ENCODE results near the gene MND1.
A peak's percentile ranks its signal among the peaks of the same experiment; 100 is the strongest.

The MND1 gene, protein sequence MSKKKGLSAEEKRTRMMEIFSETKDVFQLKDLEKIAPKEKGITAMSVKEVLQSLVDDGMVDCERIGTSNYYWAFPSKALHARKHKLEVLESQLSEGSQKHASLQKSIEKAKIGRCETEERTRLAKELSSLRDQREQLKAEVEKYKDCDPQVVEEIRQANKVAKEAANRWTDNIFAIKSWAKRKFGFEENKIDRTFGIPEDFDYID

DNA sequence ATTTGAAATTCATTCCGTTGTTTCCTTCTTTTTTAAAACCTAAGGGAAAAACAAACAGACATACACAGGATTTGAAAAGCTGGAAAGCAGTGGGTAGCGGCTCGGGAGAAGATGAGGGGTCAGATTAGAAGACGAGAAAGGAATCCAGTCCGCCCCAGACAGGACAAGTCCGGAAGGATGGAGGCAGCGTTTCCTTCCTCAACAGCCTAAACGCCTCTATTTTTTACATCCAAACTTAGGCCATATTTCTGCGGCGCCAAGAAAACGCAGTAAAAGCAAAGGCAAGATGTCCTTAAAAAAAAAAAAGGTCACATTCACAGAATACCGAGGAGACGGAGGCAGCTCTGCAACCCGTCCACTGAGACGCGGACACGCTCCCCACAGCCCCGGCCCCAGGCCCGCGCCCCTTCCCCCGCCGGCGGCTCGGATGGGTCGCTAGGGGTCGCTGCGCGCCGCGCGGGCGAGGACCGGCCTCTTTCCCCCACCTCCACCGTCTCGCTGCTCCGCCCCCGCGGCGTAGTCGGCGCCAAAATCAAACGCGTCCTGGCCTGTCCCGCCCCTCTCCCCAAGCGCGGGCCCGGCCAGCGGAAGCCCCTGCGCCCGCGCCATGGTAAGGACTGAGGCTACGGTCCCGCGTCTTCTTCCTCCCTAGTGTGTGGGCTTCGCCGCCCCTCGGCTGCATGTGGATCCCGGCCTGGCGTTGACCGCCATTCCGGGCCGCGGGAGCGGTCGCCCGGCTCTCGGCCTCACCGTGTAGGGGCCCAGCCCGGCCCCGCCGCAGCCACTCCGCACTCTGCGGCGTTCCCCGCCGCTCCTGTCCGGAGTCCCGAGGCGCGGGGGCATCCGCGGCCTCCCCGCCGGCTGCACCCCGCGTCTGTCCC, at the start of gene MND1:
Gene MND1 (plus strand): TSS at position 558 of the 881 bp plus-strand sequence. CDS start 50 bp downstream, at position 608.
- peak; percentile 92 for DNase-seq

DNA sequence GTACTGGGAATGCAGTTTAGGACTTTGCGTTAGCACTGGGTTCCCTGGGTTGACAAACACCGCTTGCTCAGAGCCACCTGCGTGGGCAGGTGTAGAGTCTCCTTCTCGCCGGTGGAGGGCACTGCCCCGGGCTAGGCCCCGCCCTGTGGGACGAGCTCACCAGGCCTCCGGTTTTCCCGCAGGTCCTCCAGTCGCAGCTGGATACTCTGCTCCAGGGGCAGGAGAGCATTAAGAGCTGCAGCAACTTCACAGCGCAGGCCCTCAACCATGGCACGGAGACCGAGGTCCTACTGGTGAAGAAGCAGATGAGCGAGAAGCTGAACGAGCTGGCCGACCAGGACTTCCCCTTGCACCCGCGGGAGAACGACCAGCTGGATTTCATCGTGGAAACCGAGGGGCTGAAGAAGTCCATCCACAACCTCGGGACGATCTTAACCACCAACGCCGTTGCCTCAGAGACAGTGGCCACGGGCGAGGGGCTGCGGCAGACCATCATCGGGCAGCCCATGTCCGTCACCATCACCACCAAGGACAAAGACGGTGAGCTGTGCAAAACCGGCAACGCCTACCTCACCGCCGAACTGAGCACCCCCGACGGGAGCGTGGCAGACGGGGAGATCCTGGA, 49.2 kb upstream of the MND1 start:
- no peak for DNase-seq

DNA sequence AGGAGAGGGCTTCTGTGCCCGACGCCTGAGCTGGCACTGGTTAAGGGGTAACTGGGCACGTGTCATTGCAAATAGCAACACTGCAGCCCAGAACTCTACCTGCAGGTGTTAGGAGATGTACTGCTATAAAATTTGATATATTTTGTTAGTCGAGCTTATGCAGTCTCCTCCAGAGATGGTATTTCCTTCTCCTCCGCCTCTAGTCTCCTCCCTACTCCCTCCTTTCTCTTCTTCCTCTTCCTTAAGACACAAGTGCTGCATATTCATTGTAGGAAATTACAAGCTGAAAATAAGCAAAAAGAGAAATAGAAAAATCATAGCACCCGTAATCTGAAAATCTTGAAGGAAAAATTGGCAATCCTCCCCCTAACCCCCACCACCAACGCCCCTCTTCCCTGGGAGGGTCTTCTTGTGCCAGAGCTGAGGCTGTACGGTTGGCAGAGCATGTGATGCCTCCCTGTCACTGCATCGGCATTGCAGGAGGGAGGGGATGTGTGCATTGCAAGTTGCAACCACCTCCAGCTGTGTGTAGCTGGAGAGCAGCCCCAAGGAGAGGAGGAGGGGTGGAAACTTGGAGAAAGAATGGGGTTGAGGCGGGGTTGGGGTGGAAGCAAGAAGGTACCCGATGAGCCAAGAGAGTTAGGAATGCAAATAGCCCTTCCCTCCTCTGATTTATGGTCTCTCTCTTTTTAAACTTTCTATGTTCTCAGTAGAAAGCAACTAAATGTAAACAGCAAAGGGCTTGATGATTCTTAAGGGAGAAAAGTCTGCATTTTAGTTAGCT, 48.3 kb upstream of the MND1 start:
- DNase-seq: no peak

DNA sequence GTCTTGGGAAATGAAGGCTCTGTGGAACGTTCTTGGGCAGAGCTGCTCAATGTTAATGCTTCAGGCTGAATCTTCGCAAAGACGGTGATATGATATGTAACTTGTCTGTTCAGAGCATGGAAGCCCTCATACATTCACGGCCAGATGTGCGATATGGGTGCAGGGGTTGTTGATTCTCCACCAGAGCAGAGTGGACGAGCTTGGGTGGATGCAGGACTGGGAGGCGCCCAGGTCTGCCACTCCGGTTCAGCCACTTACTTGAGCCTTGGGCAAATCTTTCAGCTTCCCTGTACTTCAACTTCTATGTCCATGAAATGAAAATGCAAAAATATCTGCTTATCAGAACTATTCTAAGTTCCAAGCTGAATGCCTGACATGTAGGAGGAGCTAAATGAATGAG, 47.4 kb upstream of the MND1 start:
- no peak for DNase-seq

DNA sequence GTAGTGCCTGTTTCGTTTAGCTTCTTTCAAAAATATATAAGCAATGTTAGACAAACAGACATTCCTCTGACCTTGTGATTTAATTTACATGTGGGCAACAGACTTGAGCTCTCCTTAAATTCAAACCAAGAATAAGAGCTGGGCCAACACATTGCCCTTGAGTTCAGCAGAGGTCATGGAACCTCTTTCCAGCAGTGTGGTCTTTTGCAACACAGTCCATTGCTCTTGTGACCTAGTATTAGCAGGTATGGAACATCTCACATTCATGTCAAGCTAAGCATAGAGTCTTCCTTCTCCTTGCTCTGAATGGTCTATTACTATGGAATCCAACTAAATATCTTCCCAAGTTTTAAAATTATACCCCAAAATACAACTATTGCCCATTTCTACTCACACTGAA, 33.7 kb upstream of the MND1 start:
- no peak for DNase-seq

DNA sequence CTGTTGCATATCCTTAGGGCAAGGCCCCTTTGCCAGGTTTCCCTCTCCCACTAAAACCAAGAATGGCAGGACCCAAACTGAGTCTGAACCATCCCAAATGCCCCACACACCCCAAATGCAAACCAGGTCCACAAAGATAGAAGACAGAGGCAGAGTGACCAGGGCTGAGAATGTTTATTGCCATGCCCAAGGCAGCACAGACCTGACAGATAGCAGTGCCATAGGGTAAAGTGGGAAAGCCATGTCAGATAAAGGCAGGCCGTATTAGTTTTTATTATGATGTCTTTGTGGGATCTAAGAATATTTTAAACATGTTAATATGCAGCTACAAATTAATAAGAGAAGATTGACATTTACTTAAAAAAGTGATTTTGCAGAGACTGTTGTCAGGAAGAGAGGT, 29.6 kb upstream of the MND1 start:
- no peak for DNase-seq

DNA sequence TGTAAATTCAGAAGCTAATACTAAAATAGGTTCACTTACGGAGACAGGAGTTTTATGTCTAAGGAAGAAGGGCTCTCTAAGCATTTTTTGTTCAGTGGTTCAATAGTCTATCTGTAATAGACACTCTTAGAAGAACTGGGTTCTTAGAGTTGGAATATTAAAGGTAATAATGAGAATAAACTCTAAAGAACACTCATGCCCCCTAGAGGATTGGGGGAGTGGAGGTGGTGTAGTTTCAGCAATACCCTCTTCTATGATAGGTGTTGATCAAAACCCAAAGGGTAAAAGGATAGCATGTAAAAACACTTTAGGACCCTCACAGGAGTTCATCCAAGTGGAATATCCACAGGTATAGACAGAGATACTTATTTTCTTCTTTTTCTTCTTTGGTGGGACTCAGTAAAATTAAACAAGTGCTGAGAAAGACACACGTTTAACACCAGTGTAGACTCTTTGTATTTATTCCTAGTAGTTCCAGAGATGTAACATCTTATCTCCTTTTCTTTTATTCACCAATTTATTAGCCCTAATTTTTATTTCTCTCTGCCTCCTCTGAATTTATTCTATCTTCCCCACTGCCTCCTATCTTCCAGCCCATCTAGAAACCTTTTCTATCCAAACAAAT, 25.7 kb upstream of the MND1 start:
- DNase-seq: peak; percentile 37

DNA sequence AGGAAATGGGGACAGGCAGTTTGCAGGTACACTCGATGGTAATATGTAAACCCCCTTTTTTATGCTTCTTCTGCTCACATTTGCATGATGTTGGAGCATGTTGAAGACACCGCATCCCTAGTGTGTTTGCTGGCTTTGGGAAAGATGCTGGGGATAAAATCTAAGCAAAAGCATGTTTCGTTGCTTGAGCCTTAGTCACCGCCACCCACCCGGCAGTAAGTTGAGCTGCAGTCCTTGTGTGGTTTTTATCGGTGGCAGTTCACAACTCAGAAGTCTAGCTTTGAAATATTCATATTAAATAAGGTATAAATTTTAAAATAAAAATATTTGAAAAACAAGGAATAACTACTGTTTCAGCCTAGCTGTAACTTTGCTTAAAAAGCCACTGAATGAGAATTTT, 21.7 kb upstream of the MND1 start:
- no peak for DNase-seq

DNA sequence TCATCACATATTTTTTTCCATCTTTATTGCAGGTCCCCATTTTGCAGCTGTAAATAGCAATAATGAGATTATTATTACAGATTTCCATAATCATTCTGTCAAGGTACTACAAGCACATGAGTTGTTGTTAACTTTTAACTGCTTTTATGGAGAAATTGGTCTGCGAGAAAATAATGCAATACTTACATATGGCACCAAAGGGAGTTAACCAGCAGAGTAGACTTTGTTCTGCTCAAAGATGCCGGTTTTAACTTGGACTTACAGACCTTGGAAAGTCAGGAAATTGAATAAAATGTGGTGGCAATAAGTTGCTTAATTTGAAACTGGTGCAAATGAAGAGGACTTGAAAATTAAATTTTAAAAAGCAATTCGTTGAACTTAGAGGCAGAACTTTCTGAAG, 20.4 kb upstream of the MND1 start:
- no peak for DNase-seq

DNA sequence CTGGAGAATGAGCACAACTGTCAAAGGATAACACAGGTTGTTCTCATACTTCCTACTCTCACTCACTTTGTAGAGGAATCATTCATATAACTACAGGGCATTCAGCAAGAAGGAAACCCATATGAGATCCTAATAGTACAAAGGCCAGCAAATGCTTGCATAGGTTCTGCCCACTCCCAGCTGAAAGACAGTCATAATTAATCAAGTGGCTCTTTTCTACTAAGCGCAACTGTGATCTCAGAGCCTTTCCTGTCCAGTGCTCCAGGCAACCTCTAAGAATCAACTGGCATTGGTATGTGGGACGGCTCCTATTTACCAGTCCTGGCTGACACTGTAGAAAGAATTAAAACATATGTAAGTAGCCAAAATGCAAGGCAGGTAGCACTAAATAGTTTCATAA, 18.9 kb upstream of the MND1 start:
- DNase-seq: no peak

DNA sequence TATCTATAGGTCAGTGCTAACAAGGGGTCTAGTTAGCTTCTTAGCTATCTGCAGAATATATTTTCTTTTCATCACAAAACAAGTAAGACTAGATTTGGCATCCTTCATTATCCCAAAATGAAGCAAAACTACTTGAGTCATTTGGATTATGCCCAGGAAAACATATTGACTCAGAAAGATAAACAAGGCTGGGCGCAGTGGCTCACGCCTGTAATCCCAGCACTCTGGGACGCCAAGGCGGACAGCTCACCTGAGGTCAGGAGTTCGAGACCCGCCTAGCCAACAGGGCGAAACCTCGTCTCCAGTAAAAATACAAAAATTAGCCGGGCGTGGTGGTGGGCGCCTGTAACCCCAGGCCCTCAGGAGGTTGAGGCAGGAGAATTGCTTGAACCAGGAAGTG, 18.0 kb upstream of the MND1 start:
- no peak for DNase-seq

DNA sequence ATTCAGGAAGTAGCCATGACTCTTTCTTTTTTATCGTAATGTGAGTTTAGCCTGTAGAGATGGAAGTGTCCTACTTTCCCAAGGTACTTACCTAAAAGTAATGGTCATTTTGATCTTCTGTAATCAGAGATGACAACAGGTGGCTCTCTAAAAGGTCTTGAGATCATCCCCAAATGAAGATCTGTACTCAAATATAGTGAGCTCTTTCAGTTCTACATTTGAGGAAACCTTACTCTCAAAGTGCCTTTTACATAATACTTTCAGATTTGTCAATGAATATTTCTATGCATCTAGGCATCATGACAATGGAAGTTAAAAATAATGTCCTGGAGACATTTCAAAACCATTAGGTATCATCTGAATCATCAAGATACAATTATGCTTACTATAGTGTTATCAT, 17.2 kb upstream of the MND1 start:
- no peak for DNase-seq

DNA sequence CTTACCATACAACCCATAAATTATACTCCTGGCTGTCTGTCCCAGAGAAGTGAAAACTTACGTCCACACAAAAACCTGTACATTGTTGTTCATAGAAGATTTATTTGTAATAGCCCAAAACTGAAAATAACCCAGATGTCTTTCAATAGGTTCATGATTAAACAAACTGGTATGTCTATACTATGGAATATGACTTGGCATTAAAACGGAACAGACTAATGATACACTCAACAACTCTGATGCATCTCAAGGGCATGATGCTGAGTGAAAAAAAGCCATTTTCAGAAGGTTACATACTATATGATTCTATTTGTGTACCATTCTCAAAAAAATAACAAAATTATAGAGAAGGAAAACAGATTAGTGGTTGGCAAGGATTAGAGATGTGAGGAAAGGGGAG, 11.6 kb upstream of the MND1 start:
- DNase-seq: no peak

DNA sequence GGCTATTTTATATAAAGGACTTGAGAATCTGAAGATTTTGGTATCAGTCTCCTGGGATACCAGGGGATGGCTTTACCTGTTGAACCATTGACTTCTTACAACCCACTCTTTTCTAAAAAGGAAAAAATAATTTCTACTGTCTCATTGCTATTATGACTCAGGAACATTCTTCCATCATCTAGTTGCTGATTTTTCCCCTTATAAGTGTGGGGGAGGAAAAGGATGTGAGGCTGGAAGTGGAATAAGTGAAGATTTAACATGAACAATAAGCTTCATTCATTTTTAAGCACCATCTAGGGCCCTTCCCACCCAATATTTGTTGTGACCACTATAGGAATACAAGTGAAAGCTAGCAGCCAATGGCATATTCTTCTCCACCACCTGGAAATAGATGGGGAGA, 10.6 kb upstream of the MND1 start:
- no peak for DNase-seq

DNA sequence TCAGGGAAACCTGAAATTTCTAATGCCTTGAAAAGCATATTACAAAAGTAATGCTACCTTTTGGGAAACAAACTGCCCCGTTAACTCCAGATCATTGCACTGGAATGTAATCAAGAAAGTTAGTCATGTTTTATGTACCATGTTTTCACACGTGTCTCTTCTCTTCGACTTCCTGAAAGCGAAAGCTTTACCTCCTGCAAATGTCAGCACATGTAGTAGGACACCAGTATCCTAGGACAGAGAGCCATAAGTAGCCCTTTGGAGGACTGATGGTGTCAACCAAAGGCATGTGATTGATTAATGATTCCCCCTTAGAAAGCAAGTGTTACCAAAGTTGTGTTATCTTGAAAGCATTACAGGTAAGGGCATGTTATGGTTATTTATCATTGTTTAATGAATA, 8.8 kb upstream of the MND1 start:
- no peak for DNase-seq

DNA sequence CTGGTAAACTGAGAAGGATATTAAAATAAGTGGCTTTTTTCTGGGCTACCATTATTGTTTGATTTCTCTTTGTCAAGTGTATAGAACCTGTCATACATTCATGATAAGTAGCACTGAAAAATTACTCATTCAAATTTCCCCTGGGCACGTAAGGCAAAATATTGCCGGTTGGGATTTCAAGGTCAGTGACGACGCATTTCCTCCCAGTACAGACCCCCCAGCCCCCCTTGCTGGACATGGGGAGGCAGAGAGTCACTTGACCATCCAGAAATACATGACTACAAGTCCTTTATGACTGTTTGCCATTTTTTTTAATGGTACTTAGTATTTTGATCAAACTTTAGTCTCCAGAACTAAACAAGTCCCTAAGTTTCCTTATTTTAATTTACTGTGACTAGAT, 6.8 kb upstream of the MND1 start:
- DNase-seq: no peak

DNA sequence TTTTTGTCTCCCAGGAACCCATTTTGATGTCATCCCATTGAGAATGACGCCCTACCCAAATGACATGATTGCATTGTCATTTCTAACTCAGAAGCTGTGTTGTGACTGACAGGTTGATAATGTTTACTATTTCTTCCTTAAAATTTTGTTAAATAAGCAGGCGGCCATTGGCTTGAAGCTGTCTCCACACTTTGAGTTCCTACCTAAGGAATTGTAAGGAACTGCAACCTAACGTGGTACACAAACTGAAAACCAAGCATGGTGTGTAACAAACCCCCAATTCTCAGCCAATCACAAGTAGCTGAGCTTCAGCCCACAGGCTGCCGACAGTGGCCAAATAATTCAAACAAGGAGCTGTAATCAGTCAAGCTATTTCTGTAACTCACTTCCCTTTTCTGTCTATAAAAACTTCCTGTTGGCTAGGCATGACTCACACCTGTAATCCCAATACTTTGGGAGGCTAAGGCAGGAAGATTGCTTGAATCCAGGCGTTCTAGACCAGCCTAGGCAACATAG, 2.9 kb upstream of the MND1 start:
- no peak for DNase-seq

DNA sequence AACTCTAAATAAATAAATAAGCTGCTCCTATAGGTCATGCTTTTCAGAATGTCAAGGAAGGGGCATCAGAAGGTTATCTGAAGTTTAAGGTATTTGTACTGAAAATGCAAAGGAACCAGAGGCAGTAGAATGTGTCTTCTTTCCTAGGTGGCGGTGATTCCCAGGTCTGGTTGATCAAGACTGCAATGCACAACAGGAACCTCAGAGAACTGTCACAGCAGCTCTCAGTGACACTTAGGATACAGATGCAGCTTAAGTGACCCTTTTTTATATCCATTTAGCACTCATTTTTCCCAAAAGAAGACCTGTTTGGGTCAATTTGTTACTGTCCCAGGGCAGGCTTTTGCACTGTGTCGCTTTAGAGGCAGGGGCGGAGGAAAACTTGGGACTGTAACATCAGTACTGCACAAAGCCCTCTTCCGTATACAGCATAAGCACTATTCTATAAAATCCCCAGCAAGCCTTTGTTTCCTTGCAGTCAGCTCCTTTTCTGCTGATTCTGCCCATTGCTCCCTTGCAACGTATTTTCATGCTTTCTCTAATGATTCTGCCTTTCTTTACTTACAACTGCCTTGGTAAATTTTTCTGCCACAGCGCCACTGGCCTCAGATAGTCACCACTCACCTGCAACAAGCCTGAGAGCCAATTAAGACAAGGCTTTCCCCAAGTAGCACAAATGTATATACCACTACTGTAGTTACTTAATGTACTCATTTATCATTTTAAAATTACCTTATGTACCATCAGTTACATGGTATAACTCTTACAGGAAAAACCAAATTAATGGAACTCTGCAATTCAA, 1.5 kb upstream of the MND1 start:
- DNase-seq: no peak

DNA sequence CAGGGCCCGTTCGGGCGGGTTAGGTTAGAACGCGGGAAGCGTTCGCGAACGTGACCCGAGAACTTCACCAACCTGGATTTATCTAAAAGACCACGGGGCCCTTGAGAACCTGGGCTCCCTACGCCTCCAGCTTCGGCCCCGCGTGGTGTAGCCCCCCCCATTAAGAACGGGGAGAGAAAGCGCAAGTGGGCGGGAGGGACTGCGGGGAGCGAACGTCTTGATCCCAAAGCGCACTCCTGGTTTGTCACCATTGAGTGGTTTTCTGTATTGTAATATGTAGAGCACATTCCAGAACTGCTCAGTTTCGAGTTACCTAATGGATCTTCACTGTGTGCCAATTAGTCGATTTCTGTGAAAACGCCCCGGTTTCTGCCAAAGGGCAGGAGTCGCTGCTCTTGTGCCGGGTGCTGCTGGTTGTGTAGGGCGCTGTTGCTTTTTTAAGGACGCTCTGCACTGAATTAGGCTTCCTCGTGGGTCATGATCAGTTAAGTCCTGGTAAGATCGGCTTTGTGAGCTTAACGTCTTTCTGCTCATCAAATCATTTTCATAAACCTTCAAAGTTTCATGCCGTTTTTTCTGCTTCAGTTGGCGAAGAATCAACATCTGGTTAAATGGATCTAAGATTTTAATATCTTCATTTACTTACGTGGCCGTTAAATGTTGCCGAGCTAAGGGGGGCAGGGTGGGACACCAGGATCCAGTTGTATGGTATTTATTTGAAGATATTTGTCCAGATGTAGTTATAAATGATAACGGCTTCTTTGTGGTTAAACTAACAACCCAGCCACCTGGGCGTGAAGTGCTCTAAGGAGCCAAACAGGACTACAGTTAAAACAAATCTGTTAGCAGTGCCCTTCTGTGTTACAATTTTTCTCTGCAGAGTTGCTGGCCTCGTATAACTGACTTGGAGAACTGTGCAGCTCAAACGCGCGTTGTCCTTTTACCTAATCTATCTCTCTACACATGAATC, 809 bp downstream of the MND1 start:
- peak; percentile 59 for DNase-seq

DNA sequence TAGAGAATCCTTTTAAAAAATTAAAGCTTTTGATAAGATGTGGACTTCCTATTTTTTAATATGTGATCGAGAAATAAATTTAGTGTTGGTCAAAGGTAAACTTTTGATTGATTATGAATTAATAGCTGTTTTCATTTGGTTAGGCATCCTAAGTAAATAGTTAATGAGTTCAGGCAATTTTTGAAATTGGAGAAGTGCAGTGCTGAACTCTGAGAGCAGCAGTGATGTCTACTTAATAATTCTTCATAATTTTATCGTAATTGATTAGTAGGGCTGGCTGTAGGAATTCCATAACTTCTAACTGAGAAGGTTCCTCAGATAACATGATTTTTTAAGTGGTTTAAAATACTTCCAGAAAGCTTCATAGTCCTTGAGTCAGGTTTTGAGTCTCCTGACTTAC, 1.5 kb downstream of the MND1 start:
- DNase-seq: no peak

DNA sequence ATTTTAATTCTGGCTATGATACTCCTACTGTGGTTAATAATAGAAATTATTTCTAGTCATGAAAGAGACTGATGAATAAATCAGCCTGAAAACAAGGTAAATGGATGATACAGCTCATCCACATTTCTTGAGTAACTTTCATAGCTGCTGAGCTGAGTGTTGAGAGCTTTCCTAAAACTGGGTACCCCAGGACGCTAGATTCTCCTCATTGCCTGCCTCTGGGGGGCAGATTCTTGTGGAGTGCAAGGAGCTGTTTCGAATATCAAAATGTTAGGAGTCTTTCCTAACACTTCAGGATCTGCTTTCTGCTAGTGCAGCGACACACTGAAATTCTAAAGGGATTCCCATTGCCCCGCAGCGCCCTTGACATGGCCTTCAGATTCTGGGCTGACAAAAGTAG, 2.1 kb downstream of the MND1 start:
- DNase-seq: no peak
